Measurements from ENCODE around the gene PTPN7. TPM values are rescaled to one million over a fixed set of nuclear protein-coding genes. Genes with fewer than 3 reads are reported as not detected.

Gene PTPN7
- total and polyA plus RNA-seq, 2 donors (not counting 3 experiments of a cell fraction or from before 2014, with no cell fraction given) = 0.86 to 1.8 TPM

- Histone ChIP-seq H3K27me3 (ENCODE audit: control insufficient read depth in 2 of 2, insufficient read depth in 2 of 2, low read length in 2 of 2) (no peaks in the 10 kb centered on the region), H3K4me2 (ENCODE audit: insufficient read depth, low read length) (no peak overlapping the region), H2AFZ (ENCODE audit: low read depth, low read length) (no peak overlapping the region), H3K9me1 (replicated peaks; ENCODE audit: control insufficient read depth, extremely low read depth, insufficient read depth, low read length) (no peaks in the 10 kb centered on the region), H3K79me2 (ENCODE audit: control insufficient read depth, insufficient read depth, low read length) (no peaks in the 10 kb centered on the region), H4K20me1 (replicated peaks; ENCODE audit: control insufficient read depth, extremely low read depth, insufficient read depth, low read length) (no peaks in the 10 kb centered on the region), H3K9me3 (replicated peaks; ENCODE audit: control insufficient read depth, insufficient read depth, low read length) (no peaks in the 10 kb centered on the region), H3K36me3 (ENCODE audit: control insufficient read depth in 2 of 2, extremely low read depth in 1 of 2, insufficient read depth in 2 of 2, low read length in 2 of 2) (no peaks in the 10 kb centered on the region), H3K4me3 (replicated peaks in 1 of 3; ENCODE audit: insufficient read depth in 1 of 3, low read depth in 1 of 3, low read length in 3 of 3) (no peak overlapping the region), H3K9ac (replicated peaks; ENCODE audit: extremely low read depth, insufficient read depth, low read length) (no peak overlapping the region), H3K27ac (ENCODE audit: insufficient read depth, low read depth, low read length) (no peak overlapping the region), H3K4me1 (ENCODE audit: control insufficient read depth, extremely low read depth, insufficient read depth, low read length) (no peaks in the 10 kb centered on the region)
- ChIA-PET CTCF (interaction anchor here (0.6 kb wide), 1 partner anchor 50 kb away, joined by 3 read pairs; no protein-coding TSS in a partner anchor), POLR2A (no interaction called here)
- intact Hi-C loops (cut with micrococcal nuclease) = no loop called here
- no TSS peak for BruUV-seq (replicated peaks)
- FAIRE-seq = no peak
- dilution Hi-C loops (cut with MboI; ENCODE audit: extremely low pct_ligation_motif_present, low sequenced_read_pairs) = no loop called here
- TF ChIP-seq GATA2 (IDR thresholded peaks at IDR 0.05; ENCODE audit: insufficient read depth, insufficient read length, low read depth, low read length) = no peak
- TF ChIP-seq POLR2AphosphoS5 (IDR thresholded peaks at IDR 0.05; ENCODE audit: insufficient read depth, low read depth, low read length) = no peak
- TF ChIP-seq CTCF (IDR thresholded peaks at IDR 0.05; ENCODE audit: extremely low read depth in 1 of 2, insufficient read depth in 1 of 2, low read depth in 1 of 2, low read length in 2 of 2) = no peak
- no peak for TF ChIP-seq POLR2A (IDR thresholded peaks at IDR 0.05; ENCODE audit: low read depth, low read length)
- no peak for TF ChIP-seq JUN (IDR thresholded peaks at IDR 0.05; ENCODE audit: borderline replicate concordance, insufficient read depth, insufficient read length, low read depth)
- TF ChIP-seq EZH2 (IDR thresholded peaks at IDR 0.05; ENCODE audit: borderline replicate concordance, low read depth, low read length, severe bottlenecking) = no peak
- TF ChIP-seq MAX (IDR thresholded peaks at IDR 0.05; ENCODE audit: insufficient read depth, insufficient read length) = no peak
- TF ChIP-seq FOS (IDR thresholded peaks at IDR 0.05; ENCODE audit: borderline replicate concordance, insufficient read depth, low read length) = no peak
- TF ChIP-seq MYC (IDR thresholded peaks at IDR 0.05; ENCODE audit: low read depth, low read length) = no peak
- no peak for DNase-seq (ENCODE audit: low read depth, low spot score)
These were observed 11.6 kb upstream of the PTPN7 start for GRCh38 chr1:202172015-202172355.

Measured in endothelial cell of umbilical vein (primary cell).